AG04449 (cell line): Measurements from ENCODE around the gene MCOLN3.
A peak's percentile ranks its signal among the peaks of the same experiment; 100 is the strongest.

ENCODE experiments used
- CTCF ChIA-PET: fragments of 350-600 bp; formaldehyde crosslinking; extraction: SDS; loops from one replicate; lab custom pipeline; 2021; ENCODE audit warnings: antibody characterized with exemption; lab: Yijun Ruan, JAX
- POLR2A ChIA-PET: fragments of 400-600, 350-600 bp; formaldehyde crosslinking; extraction: SDS; loops from one replicate; lab custom pipeline; 2020; ENCODE audit warnings: antibody characterized with exemption, inconsistent platforms; lab: Yijun Ruan, JAX
- DNase-seq: peaks from one replicate; pipeline ENCODE4 v3.0.0-alpha.2; 2010; ENCODE audit warnings: low read depth, low spot score
- H3K4me3 ChIP-seq: 2 replicates; pipeline ENCODE4 v1.5.1; 2011; ENCODE audit warnings: low read depth, mild to moderate bottlenecking, control low read depth, low read length
- CTCF ChIP-seq: IDR thresholded peaks from one replicate; pipeline ENCODE4 v1.5.1; 2011; ENCODE audit warnings: mild to moderate bottlenecking, moderate library complexity, low read length, control low read depth, inconsistent platforms; ENCODE audit not compliant: insufficient read depth; ENCODE audit errors: missing control alignments

MCOLN3 gene

GRCh38 chr1:85088408-85088784, 40.1 kb upstream of the MCOLN3 start:
- CTCF ChIA-PET: interaction anchor here (0.8 to 1.2 kb wide), 4 partner anchors 9 to 166 kb away, joined by 3 to 5 read pairs (median 4); no protein-coding TSS in a partner anchor
- POLR2A ChIA-PET: no interaction called here
- no peak for DNase-seq

GRCh38 chr1:85087659-85088407, 39.5 kb upstream of the MCOLN3 start:
- no peak overlapping the region for H3K4me3 ChIP-seq
- DNase-seq: no peak
- TF ChIP-seq CTCF: no peak
- CTCF ChIA-PET: interaction anchor here (0.7 to 2.7 kb wide), 8 partner anchors 9 to 172 kb away, joined by 3 to 17 read pairs (median 4); partner anchors contain the start of gene C1orf52
- POLR2A ChIA-PET: no interaction called here

More at GRCh38 chr1:85088408-85088784, 40.1 kb upstream of the MCOLN3 start:
- H3K4me3 ChIP-seq: no peak overlapping the region
- TF ChIP-seq CTCF: no peak

GRCh38 chr1:85085417-85085816, 37.1 kb upstream of the MCOLN3 start:
- DNase-seq: no peak
- no peak overlapping the region for H3K4me3 ChIP-seq
- TF ChIP-seq CTCF: no peak
- ChIA-PET CTCF (interaction anchor here (1.1 to 2.7 kb wide), 2 partner anchors 24 to 142 kb away, joined by 3 to 17 read pairs; no protein-coding TSS in a partner anchor), POLR2A (no interaction called here)

- no peak for DNase-seq
- no peak overlapping the region for H3K4me3 ChIP-seq
- CTCF ChIA-PET: interaction anchor here (0.6 to 8.5 kb wide), 17 partner anchors 9 to 181 kb away, joined by 3 to 147 read pairs (median 4); partner anchors contain the start of gene C1orf52
- peak; percentile 29 for TF ChIP-seq CTCF
- POLR2A ChIA-PET: no interaction called here
These were observed 30.6 kb upstream of the MCOLN3 start for GRCh38 chr1:85078903-85079302.

- CTCF ChIA-PET: interaction anchor here (1.8 kb wide), 1 partner anchor 130 kb away, joined by 7 read pairs; no protein-coding TSS in a partner anchor
- H3K4me3 ChIP-seq: no peak overlapping the region
- no peak for DNase-seq
- no peak for TF ChIP-seq CTCF
- POLR2A ChIA-PET: no interaction called here
These were observed 26.2 kb upstream of the MCOLN3 start for GRCh38 chr1:85074365-85074964.

- no peak for DNase-seq
- TF ChIP-seq CTCF: no peak
- ChIA-PET CTCF (interaction anchor here (1.0 to 2.8 kb wide), 3 partner anchors 38 to 128 kb away, joined by 4 to 13 read pairs (median 5); no protein-coding TSS in a partner anchor), POLR2A (no interaction called here)
- H3K4me3 ChIP-seq: no peak overlapping the region
These were observed 22.7 kb upstream of the MCOLN3 start for GRCh38 chr1:85070972-85071492.
